ENCODE data around the gene BCAS1. TPM values are rescaled to one million over a fixed set of nuclear protein-coding genes. Genes with fewer than 3 reads are reported as not detected.
A peak's percentile ranks its signal among the peaks of the same experiment; 100 is the strongest.

BCAS1 gene
- total and polyA plus RNA-seq, 10 of the 15 experiments (the other 5 are each of a cell fraction or from before 2014, with no cell fraction given): 0.21 to 1.4 (median 0.55) TPM

GRCh38 chr20:54083459-54083858 is 13.1 kb upstream of the BCAS1 start (continued):
- TF ChIP-seq SIN3A (IDR thresholded peaks at IDR 0.05; ENCODE audit: low read depth, low read length) (no peak), ZNF24 (IDR thresholded peaks at IDR 0.05) (peak; percentile 81), RAD51 (IDR thresholded peaks at IDR 0.05) (no peak), PBX3 (IDR thresholded peaks at IDR 0.05; ENCODE audit: insufficient replicate concordance, low read depth, low read length) (no peak), NR2C1 (IDR thresholded peaks at IDR 0.05) (no peak), WRNIP1 (IDR thresholded peaks at IDR 0.05; ENCODE audit: borderline replicate concordance, low read depth, low read length) (no peak), PAX8 (IDR thresholded peaks at IDR 0.05) (no peak), MTA2 (IDR thresholded peaks at IDR 0.05; ENCODE audit: low read depth) (peak; percentile 22; the same call in 1 of the 2 replicates), USF2 (IDR thresholded peaks at IDR 0.05; ENCODE audit: borderline replicate concordance, low read depth, low read length) (no peak), ELK1 (IDR thresholded peaks at IDR 0.05; ENCODE audit: low read depth, low read length) (no peak), IRF5 (IDR thresholded peaks at IDR 0.05; ENCODE audit: borderline replicate concordance) (no peak), HDAC6 (IDR thresholded peaks at IDR 0.05; ENCODE audit: unreplicated experiment) (no peak), CEBPB (IDR thresholded peaks at IDR 0.05; ENCODE audit: borderline replicate concordance in 1 of 2, low read depth in 2 of 2, low read length in 2 of 2) (no peak), ZNF274 (IDR thresholded peaks at IDR 0.05; ENCODE audit: insufficient read depth, insufficient read length) (no peak), RELB (IDR thresholded peaks at IDR 0.05; ENCODE audit: low read depth) (0 out of 2 replicates have a peak, but pooled peaks have one; percentile 19), SPI1 (IDR thresholded peaks at IDR 0.05; ENCODE audit: borderline replicate concordance, insufficient read depth, low read depth, low read length) (peak; percentile 70; the same call in 1 of the 2 replicates), STAT3 (IDR thresholded peaks at IDR 0.05; ENCODE audit: low read depth, low read length) (no peak), HCFC1 (IDR thresholded peaks at IDR 0.05; ENCODE audit: low read length) (no peak), CBFB (IDR thresholded peaks at IDR 0.05; ENCODE audit: low read depth) (no peak)
